Bronchial epithelial cell (primary cell): ENCODE measurements around the gene SLC22A3. TPM values are rescaled to one million over a fixed set of nuclear protein-coding genes. Genes with fewer than 3 reads are reported as not detected.
"Not testable (repeated sequence)": the region's sequence is repeated elsewhere in the genome, so short reads cannot be mapped to it uniquely, and the experiment has no call there.

Experiments
- DNase-seq: peaks from one replicate; pipeline ENCODE4 v3.0.0-alpha.2; 2010; ENCODE audit warnings: low read depth
- FAIRE-seq: peaks from 2 replicates; lab custom pipeline; 2011; peaks lifted over from hg19 to GRCh38; lab: Jason Lieb, UNC
- H3K27me3 ChIP-seq: 2 replicates; pipeline ENCODE4 v1.5.1; 2011; ENCODE audit warnings: low read length; ENCODE audit not compliant: control insufficient read depth, insufficient read depth
- H3K36me3 ChIP-seq: 2 replicates; pipeline ENCODE4 v1.5.1; 2011; ENCODE audit warnings: low read length; ENCODE audit not compliant: control insufficient read depth, insufficient read depth
- H3K4me3 ChIP-seq: 2 replicates; pipeline ENCODE4 v1.5.1; 2011; ENCODE audit warnings: mild to moderate bottlenecking, low read depth, low read length, control low read depth
- total RNA-seq: library from RNA; depleted of rRNA; stranded (reverse); fragments of >200 nt; gene quantifications from 2 replicates; pipeline ENCODE4 v1.2.1, GENCODE V29; 2014
- TF ChIP-seq, protein P1 (sequence below): IDR thresholded peaks from 2 replicates; pipeline ENCODE4 v1.5.1; 2011; ENCODE audit warnings: mild to moderate bottlenecking, moderate library complexity, low read length, control low read depth, inconsistent platforms; ENCODE audit not compliant: insufficient read depth, severe bottlenecking

Gene SLC22A3, protein sequence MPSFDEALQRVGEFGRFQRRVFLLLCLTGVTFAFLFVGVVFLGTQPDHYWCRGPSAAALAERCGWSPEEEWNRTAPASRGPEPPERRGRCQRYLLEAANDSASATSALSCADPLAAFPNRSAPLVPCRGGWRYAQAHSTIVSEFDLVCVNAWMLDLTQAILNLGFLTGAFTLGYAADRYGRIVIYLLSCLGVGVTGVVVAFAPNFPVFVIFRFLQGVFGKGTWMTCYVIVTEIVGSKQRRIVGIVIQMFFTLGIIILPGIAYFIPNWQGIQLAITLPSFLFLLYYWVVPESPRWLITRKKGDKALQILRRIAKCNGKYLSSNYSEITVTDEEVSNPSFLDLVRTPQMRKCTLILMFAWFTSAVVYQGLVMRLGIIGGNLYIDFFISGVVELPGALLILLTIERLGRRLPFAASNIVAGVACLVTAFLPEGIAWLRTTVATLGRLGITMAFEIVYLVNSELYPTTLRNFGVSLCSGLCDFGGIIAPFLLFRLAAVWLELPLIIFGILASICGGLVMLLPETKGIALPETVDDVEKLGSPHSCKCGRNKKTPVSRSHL
- 8.2 and 8.6 TPM in 2 replicates for total RNA-seq

DNA sequence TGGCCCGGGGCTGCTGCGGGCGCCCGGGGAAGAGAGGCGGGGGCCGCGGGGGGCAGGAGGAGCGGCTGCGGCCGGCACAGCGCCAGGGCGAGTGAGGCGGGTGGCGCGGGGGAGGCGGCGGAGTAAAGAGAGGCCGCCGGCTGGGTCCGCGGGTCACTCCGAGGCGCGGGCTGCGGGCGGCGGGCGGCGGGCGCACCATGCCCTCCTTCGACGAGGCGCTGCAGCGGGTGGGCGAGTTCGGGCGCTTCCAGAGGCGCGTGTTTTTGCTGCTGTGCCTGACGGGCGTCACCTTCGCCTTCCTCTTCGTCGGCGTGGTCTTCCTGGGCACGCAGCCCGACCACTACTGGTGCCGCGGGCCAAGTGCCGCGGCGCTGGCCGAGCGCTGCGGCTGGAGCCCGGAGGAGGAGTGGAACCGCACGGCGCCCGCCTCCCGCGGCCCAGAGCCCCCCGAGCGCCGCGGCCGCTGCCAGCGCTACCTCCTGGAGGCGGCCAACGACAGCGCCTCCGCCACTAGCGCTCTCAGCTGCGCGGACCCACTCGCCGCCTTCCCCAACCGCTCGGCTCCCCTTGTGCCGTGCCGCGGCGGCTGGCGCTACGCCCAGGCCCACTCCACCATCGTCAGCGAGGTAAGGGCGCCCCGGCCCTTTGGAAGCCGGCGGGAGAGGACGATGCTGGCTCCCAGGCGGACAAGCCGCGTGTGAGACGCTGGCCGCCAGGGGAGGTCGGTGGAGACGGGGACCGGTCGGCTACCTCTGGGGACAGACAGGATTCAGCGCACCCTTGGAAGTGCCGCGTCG lies at the start of gene SLC22A3:
SLC22A3 (plus strand) TSS at position 156 of the 797 bp plus-strand sequence; CDS start at position 198, 42 bp downstream.
- no peak for DNase-seq
- H3K36me3 ChIP-seq, result no peaks in the 10 kb centered on the region
- TF ChIP-seq, protein P1, sequence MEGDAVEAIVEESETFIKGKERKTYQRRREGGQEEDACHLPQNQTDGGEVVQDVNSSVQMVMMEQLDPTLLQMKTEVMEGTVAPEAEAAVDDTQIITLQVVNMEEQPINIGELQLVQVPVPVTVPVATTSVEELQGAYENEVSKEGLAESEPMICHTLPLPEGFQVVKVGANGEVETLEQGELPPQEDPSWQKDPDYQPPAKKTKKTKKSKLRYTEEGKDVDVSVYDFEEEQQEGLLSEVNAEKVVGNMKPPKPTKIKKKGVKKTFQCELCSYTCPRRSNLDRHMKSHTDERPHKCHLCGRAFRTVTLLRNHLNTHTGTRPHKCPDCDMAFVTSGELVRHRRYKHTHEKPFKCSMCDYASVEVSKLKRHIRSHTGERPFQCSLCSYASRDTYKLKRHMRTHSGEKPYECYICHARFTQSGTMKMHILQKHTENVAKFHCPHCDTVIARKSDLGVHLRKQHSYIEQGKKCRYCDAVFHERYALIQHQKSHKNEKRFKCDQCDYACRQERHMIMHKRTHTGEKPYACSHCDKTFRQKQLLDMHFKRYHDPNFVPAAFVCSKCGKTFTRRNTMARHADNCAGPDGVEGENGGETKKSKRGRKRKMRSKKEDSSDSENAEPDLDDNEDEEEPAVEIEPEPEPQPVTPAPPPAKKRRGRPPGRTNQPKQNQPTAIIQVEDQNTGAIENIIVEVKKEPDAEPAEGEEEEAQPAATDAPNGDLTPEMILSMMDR, result peak; percentile 50
- H3K27me3 ChIP-seq, result no peaks in the 10 kb centered on the region
- H3K4me3 ChIP-seq, result peak within 1 kb of the TSS; percentile 81
- no peak for FAIRE-seq

DNA sequence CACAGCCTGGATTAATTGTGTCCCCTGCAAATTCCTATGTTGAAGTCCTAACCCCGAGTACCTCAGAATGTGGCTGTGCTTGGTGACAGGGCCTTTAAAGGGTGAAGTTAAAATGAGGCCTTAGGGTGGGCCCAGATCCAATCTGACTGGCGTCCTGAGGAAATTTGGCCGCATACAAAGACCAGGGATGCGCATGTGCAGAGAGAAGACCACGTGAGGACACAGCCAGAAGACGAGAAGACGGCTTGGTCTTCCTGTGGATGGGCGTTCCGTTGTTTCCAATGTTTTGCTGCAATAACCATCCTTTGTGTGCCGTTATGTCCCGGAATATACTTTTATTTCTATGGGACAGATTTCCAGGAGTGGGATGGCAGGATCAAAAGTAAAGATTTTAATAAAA lies 48.6 kb upstream of the SLC22A3 start:
- TF ChIP-seq, protein P1, result no peak
- Histone ChIP-seq H3K4me3 (no peak overlapping the region), H3K27me3 (no peaks in the 10 kb centered on the region), H3K36me3 (no peaks in the 10 kb centered on the region)
- DNase-seq, result no peak
- no peak for FAIRE-seq

DNA sequence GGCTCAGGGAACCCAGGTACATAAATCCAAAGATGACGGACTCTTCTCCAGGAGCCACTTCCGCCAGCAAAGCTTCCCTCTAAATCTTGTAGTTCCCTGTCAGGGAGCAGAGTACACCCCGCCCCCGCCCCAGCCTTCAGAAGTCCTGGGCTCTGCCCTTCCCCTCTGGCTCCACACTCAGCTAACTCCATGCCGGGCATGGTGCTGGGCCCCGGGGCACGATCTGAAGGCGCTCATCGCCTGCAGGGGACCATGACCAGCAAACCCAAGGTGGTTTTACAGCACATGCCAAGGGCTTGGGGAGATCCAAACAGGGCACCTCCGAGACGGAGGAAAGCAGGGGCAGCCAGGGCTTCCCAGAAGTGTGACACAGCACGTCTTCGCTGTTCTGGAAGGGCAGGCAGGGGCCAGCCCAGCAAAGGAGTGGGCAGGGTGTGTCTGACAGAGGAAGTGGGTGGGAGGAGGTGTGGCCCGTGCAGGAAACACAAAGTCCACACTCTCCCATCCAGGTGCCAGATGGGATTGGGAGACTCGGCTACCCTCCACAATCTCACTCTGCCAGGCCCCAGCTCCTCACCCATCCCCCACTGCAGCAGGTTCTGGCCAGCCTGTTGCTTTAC lies 48.0 kb upstream of the SLC22A3 start:
- TF ChIP-seq, protein P1, result no peak
- H3K36me3 ChIP-seq, result no peaks in the 10 kb centered on the region
- peak; percentile 86 for DNase-seq
- FAIRE-seq, result no peak
- H3K27me3 ChIP-seq, result no peaks in the 10 kb centered on the region
- no peak overlapping the region for H3K4me3 ChIP-seq

DNA sequence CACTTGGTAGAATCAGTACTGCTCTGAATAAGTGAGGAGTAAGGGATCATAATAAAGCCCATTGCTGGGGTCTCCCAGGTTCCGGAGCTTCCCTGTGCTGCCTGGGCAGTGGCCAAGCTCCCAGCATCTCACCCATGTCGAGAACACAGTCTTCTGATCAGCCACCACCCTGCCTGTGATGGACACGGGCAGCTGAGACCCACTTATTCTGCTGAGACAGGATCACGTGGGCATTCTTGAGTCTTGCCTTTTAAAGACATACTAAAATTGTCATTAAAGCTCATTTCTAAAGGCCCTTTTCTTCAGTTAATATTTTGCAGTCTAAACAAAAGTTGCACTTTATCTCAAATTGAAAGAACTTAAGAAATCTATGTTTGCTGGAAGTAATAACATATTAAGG lies 46.8 kb upstream of the SLC22A3 start:
- H3K4me3 ChIP-seq, result no peak overlapping the region
- no peaks in the 10 kb centered on the region for H3K27me3 ChIP-seq
- H3K36me3 ChIP-seq, result no peaks in the 10 kb centered on the region
- DNase-seq (no peak), FAIRE-seq (no peak)
- TF ChIP-seq, protein P1, result no peak

DNA sequence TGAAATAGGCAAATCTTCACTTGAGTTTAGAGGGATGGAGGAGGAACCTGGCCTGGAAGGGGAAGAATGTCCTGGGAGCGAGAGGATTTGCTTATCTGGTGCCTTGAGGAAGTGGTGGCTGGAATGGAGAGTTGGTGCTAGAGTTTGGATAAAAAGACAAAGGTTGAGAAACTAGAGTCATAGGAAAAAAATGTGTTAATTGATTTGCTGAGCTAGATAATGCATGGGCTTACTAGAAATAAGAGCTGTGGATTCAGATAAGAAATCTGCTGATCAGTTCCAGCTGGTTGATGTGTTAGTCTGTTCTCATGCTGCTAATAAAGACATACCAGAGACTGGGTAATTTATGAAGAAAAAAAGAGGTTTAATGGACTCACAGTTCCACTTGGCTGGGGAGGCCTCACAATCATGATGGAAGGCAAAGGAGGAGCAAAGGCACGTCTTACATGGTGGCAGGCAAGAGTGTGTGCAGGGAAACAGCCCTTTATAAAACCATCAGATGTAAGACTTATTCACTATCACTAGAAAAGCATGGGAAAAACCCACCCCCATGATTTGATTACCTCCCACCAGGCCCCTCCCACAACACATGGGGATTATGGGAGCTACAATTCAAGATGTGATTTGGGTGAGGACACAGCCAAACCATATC lies 45.6 kb upstream of the SLC22A3 start:
- H3K27me3 ChIP-seq, H3K36me3 ChIP-seq, DNase-seq, H3K4me3 ChIP-seq, FAIRE-seq: not testable (repeated sequence)
